Activated CD8-positive, alpha-beta memory T cell treated with anti-CD3 and anti-CD28 coated beads, Interleukin-2, amount 50 U/mL, for 1 hour (primary cell): ENCODE results near the gene OR2H2.

Source experiments
- DNase-seq: peaks from one replicate; pipeline ENCODE4 v3.0.0-alpha.2; 2020; ENCODE audit errors: extremely low read depth

The OR2H2 gene

GRCh38 chr6:29584821-29585220 is at the start of gene OR2H2:
OR2H2 (plus strand) TSS chr6:29585121; CDS start chr6:29587945, 2,824 bp downstream.
- no peak for DNase-seq

GRCh38 chr6:29537714-29538403 is 47.1 kb upstream of the OR2H2 start:
- no peak for DNase-seq

- DNase-seq: no peak
These were observed 37.3 kb upstream of the OR2H2 start for GRCh38 chr6:29547573-29547972.

GRCh38 chr6:29552512-29553051 is 32.3 kb upstream of the OR2H2 start:
- no peak for DNase-seq

- DNase-seq: no peak
These were observed 31.5 kb upstream of the OR2H2 start for GRCh38 chr6:29553268-29554057.

GRCh38 chr6:29554764-29555163 is 30.2 kb upstream of the OR2H2 start:
- no peak for DNase-seq

- DNase-seq: no peak
These were observed 27.6 kb upstream of the OR2H2 start for GRCh38 chr6:29557320-29557719.

GRCh38 chr6:29558439-29559079 is 26.4 kb upstream of the OR2H2 start:
- DNase-seq: no peak

GRCh38 chr6:29559524-29560287 is 25.2 kb upstream of the OR2H2 start, which contains the start of gene UBD:
UBD (minus strand) TSS chr6:29559732; CDS start chr6:29559701, 31 bp downstream.
- no peak for DNase-seq

- DNase-seq: no peak
These were observed 23.8 kb upstream of the OR2H2 start for GRCh38 chr6:29561091-29561490.

GRCh38 chr6:29561606-29562181 is 23.2 kb upstream of the OR2H2 start:
- DNase-seq: no peak

GRCh38 chr6:29563435-29563965 is 21.4 kb upstream of the OR2H2 start:
- no peak for DNase-seq

- no peak for DNase-seq
These were observed 20.0 kb upstream of the OR2H2 start for GRCh38 chr6:29564875-29565274.

- DNase-seq: no peak
These were observed 18.1 kb upstream of the OR2H2 start for GRCh38 chr6:29566856-29567255.

- DNase-seq: no peak
These were observed 17.4 kb upstream of the OR2H2 start for GRCh38 chr6:29567541-29567940.

- no peak for DNase-seq
These were observed 16.9 kb upstream of the OR2H2 start for GRCh38 chr6:29567991-29568390.

GRCh38 chr6:29576056-29576455 is 8.9 kb upstream of the OR2H2 start:
- no peak for DNase-seq

GRCh38 chr6:29577544-29577943 is 7.4 kb upstream of the OR2H2 start:
- DNase-seq: no peak

- DNase-seq: peak; percentile 10
These were observed 4.6 kb downstream of the OR2H2 start for GRCh38 chr6:29589423-29590048.

- DNase-seq: no peak
These were observed 5.4 kb downstream of the OR2H2 start for GRCh38 chr6:29590218-29590808.
